Measurements from ENCODE around the gene TRABD2A.

TRABD2A gene

GRCh38 chr2:84847326-84848050, 33.4 kb downstream of the TRABD2A start:
- no peak for DNase-seq

GRCh38 chr2:84846741-84847142, 34.1 kb downstream of the TRABD2A start:
- DNase-seq: no peak

GRCh38 chr2:84846041-84846663, 34.7 kb downstream of the TRABD2A start:
- no peak for DNase-seq

GRCh38 chr2:84844141-84844540, 36.7 kb downstream of the TRABD2A start:
- DNase-seq: no peak

- no peak for DNase-seq
Observed at GRCh38 chr2:84841577-84841976, 39.3 kb downstream of the TRABD2A start.

GRCh38 chr2:84840306-84840705, 40.6 kb downstream of the TRABD2A start:
- DNase-seq: no peak

- DNase-seq: no peak
Observed at GRCh38 chr2:84839851-84840250, 41.0 kb downstream of the TRABD2A start.

GRCh38 chr2:84838434-84839145, 42.3 kb downstream of the TRABD2A start:
- no peak for DNase-seq

GRCh38 chr2:84836215-84836614, 44.7 kb downstream of the TRABD2A start:
- DNase-seq: no peak

- DNase-seq: no peak
Observed at GRCh38 chr2:84833481-84834150, 47.3 kb downstream of the TRABD2A start.

GRCh38 chr2:84832772-84833461, 48.0 kb downstream of the TRABD2A start:
- no peak for DNase-seq

GRCh38 chr2:84830758-84831500, 50.0 kb downstream of the TRABD2A start:
- DNase-seq: no peak

- no peak for DNase-seq
Observed at GRCh38 chr2:84830095-84830494, 50.8 kb downstream of the TRABD2A start.

- DNase-seq: no peak
Observed at GRCh38 chr2:84829693-84830092, 51.2 kb downstream of the TRABD2A start.

- DNase-seq: no peak
Observed at GRCh38 chr2:84827978-84828575, 52.8 kb downstream of the TRABD2A start.

- no peak for DNase-seq
Observed at GRCh38 chr2:84823788-84824187, 57.1 kb downstream of the TRABD2A start.

- no peak for DNase-seq
Observed at GRCh38 chr2:84823229-84823628, 57.7 kb downstream of the TRABD2A start.

GRCh38 chr2:84821806-84822205, 59.1 kb downstream of the TRABD2A start:
- DNase-seq: no peak

GRCh38 chr2:84817239-84817655, 63.6 kb downstream of the TRABD2A start:
- DNase-seq: no peak

- DNase-seq: no peak
Observed at GRCh38 chr2:84816426-84817026, 64.4 kb downstream of the TRABD2A start.

GRCh38 chr2:84815146-84815545, 65.7 kb downstream of the TRABD2A start:
- no peak for DNase-seq

All from DMS79 treated with DMSO at 0.1 percent for 48 hours (cell line).